Lung (tissue), 12 donors: ENCODE results near the gene CDKL5. TPM values are rescaled to one million over a fixed set of nuclear protein-coding genes. Genes with fewer than 3 reads are reported as not detected.

Source experiments
- ATAC-seq: fragments of 200-7000 bp; cut with Tn5 transposase; one replicate; pipeline ENCODE4 v1.9.1; 2020; ENCODE audit warnings: moderate number of reproducible peaks; ENCODE audit not compliant: insufficient read depth, low FRiP score
- DNase-seq, 3 donors: peaks; one replicate each; pipeline ENCODE4 v3.0.0-alpha.2; 2013 to 2017
- H3K27ac ChIP-seq, 2 donors: one replicate each; pipeline ENCODE4 v1.5.1; 2013; ENCODE audit warnings: mild to moderate bottlenecking in 2 of 2, moderate library complexity in 2 of 2, control low read depth in 1 of 2, inconsistent platforms in 1 of 2, low read depth in 1 of 2, low read length in 1 of 2
- H3K27me3 ChIP-seq, 3 donors: one replicate each; pipeline ENCODE4 v1.5.1; 2013; ENCODE audit warnings: low read length in 2 of 3; ENCODE audit not compliant: control insufficient read depth in 3 of 3, insufficient read depth in 3 of 3
- H3K36me3 ChIP-seq, 4 donors: one replicate each; pipeline ENCODE4 v1.5.1; 2013; ENCODE audit warnings: low read length in 4 of 4, mild to moderate bottlenecking in 1 of 4, moderate library complexity in 1 of 4; ENCODE audit not compliant: control insufficient read depth in 4 of 4, insufficient read depth in 4 of 4
- H3K4me1 ChIP-seq, 5 donors: one replicate each; pipeline ENCODE4 v1.5.1; 2013; ENCODE audit warnings: low read length in 5 of 5, mild to moderate bottlenecking in 2 of 5, moderate library complexity in 1 of 5; ENCODE audit not compliant: control insufficient read depth in 5 of 5, insufficient read depth in 5 of 5
- H3K4me3 ChIP-seq: one replicate; pipeline ENCODE4 v1.5.1; 2013; ENCODE audit warnings: mild to moderate bottlenecking, control low read depth, moderate library complexity
- H3K9ac ChIP-seq, 2 donors: one replicate each; pipeline ENCODE4 v1.5.1; 2013; ENCODE audit warnings: low read length in 2 of 2, control low read depth in 1 of 2; ENCODE audit not compliant: insufficient read depth in 1 of 2
- H3K9me3 ChIP-seq, 4 donors: one replicate each; pipeline ENCODE4 v1.5.1; 2013; ENCODE audit warnings: low read length in 3 of 4, mild to moderate bottlenecking in 1 of 4, moderate library complexity in 1 of 4; ENCODE audit not compliant: control insufficient read depth in 4 of 4, insufficient read depth in 3 of 4
- WGBS, 2 donors: extraction: QIAGEN DNeasy Blood & Tissue Kit; methylation state at CpG; one replicate each; pipeline ENCODE4 v1.1.7; 2013; 5-methylcytosine and 5-hydroxymethylcytosine counted together
- polyA plus RNA-seq, 2 donors: library from polyadenylated mRNA; stranded (reverse); fragments of 200-250 nt; gene quantifications; one replicate each; pipeline ENCODE4 v1.2.1, GENCODE V29; 2013
- total RNA-seq, 2 donors: library from RNA; depleted of rRNA in 1 of 2; stranded (reverse); fragments of >200 nt in 1 of 2; gene quantifications; one replicate each; pipeline ENCODE4 v1.2.1, GENCODE V29; 2014 to 2021
- TF ChIP-seq, protein P1 (sequence below): IDR thresholded peaks from 2 replicates; pipeline ENCODE4 v1.5.1; 2012; ENCODE audit warnings: mild to moderate bottlenecking; ENCODE audit errors: control extremely low read depth, extremely low read depth
- donor health status: control.
- donor health status: control.
- donor health status: Bipolar disorder and iron deficiency.
- donor health status: healthy.
- donor health status: DM: yes; HTN: yes; CAD: no.

CDKL5 gene
- total and polyA plus RNA-seq, 4 donors = 3.2 to 37.3 (median 16.3) TPM

DNA sequence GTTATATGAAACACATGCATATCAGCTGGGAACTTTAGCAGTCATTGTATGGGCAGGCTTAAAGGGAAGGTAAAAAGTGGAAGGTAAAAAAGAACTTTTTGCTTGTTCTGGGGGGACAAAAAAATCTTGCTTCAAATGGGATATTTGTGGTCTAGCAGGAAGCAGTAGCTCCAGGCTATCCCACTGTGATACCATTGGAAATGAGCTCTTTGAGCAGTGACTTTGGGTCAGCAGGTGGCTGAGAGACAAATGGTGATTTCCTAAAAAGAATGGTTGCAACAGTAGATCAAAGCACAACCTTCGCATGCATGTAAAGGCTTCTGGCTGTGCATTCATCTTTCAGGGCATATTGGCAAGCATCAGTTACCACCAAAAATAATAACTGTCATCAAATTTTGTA, 140.3 kb downstream of the CDKL5 start:
- 98 to 100% methylated on average over 1 of the region's 1 CpG for WGBS, 2 donors
- DNase-seq = no peak
- no peaks in the 10 kb centered on the region for H3K9me3 ChIP-seq
- TF ChIP-seq, protein P1, sequence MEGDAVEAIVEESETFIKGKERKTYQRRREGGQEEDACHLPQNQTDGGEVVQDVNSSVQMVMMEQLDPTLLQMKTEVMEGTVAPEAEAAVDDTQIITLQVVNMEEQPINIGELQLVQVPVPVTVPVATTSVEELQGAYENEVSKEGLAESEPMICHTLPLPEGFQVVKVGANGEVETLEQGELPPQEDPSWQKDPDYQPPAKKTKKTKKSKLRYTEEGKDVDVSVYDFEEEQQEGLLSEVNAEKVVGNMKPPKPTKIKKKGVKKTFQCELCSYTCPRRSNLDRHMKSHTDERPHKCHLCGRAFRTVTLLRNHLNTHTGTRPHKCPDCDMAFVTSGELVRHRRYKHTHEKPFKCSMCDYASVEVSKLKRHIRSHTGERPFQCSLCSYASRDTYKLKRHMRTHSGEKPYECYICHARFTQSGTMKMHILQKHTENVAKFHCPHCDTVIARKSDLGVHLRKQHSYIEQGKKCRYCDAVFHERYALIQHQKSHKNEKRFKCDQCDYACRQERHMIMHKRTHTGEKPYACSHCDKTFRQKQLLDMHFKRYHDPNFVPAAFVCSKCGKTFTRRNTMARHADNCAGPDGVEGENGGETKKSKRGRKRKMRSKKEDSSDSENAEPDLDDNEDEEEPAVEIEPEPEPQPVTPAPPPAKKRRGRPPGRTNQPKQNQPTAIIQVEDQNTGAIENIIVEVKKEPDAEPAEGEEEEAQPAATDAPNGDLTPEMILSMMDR = no peak
- H3K36me3 ChIP-seq = no peaks in the 10 kb centered on the region
- H3K4me3 ChIP-seq = no peak overlapping the region
- ATAC-seq = no peak
- H3K4me1 ChIP-seq = no peaks in the 10 kb centered on the region
- H3K27ac ChIP-seq = no peak overlapping the region
- peaks cover 0 to 10% (median 3%) of the 10 kb centered on the region in 3 donors for H3K27me3 ChIP-seq
- H3K9ac ChIP-seq = no peak overlapping the region

DNA sequence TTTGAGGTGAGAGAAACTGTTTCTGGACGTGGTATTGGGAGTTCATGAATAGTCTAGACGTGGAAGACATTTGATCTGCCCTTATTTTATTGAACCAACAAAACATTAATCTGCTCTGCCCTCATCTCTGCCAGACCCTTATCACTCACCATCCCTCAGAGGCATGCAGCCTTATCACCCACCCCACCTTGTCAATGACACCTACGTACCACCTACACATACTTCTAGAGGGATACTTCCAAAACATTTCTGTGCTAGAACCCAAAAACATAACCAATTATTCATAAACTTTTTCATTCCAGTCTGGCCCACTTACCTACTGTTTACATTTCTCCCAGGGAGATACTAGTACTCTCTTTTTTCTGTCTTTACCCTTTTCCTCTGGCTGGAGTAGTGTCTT, 141.3 kb downstream of the CDKL5 start:
- Histone ChIP-seq H3K9me3 (no peaks in the 10 kb centered on the region), H3K9ac (no peak overlapping the region), H3K27me3 (peaks cover 0 to 10% (median 3%) of the 10 kb centered on the region in 3 donors), H3K4me3 (no peak overlapping the region), H3K27ac (no peak overlapping the region), H3K36me3 (no peaks in the 10 kb centered on the region), H3K4me1 (no peaks in the 10 kb centered on the region)
- DNase-seq = no peak
- WGBS, 2 donors = 82 to 94% methylated on average over 3 of the region's 3 CpGs
- no peak for ATAC-seq
- TF ChIP-seq, protein P1 = no peak

DNA sequence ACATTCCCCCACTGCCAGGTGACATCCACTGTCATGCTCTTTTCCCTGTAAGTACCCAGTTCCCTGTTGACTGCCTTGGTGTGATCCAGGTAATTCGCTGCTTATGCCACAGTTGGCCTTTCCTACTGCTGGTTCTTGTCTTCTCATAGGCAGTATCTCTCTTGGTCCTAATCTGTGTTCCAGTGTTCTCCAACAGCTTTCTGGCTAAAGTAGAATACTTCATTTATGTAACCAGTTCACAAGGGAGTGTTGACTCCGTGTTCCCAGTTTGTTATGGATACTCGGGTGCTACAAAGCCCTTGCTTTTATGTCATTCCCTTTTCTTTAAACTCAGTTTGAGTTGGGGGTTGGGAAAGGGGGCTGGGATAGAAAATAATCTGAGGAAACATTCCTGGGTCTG, 148.1 kb downstream of the CDKL5 start:
- TF ChIP-seq, protein P1 = no peak
- Histone ChIP-seq H3K9ac (no peak overlapping the region), H3K4me3 (no peak overlapping the region), H3K4me1 (peaks cover 0 to 6% (median 0%) of the 10 kb centered on the region in 5 donors), H3K9me3 (no peaks in the 10 kb centered on the region), H3K27me3 (peaks cover 0 to 14% (median 4%) of the 10 kb centered on the region in 3 donors), H3K27ac (no peak overlapping the region), H3K36me3 (no peaks in the 10 kb centered on the region)
- WGBS, 2 donors = 80 to 89% methylated on average over 3 of the region's 3 CpGs
- no peak for ATAC-seq
- no peak for DNase-seq

DNA sequence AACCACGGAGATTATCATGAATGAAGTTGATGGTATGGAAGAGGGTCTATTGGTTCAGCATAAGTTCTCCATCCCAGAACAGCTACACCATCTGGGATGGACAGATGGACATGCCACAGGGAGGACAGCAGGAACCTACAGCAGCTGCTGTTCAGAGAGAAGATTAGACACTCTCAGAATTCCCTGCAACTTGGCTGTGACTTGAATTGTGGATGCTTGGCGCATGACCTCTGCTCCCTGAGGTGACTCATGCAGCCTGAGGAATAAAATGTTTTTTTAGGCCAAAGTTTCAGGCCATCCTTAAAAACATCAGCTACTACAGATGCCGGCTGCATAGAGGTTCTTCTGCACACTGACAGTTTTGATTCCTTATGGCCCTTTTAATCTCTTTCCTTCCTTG, 149.2 kb downstream of the CDKL5 start:
- WGBS, 2 donors = 82 to 88% methylated on average over 3 of the region's 3 CpGs
- H3K27me3 ChIP-seq = peaks cover 0 to 14% (median 4%) of the 10 kb centered on the region in 3 donors
- no peak overlapping the region for H3K27ac ChIP-seq
- H3K4me3 ChIP-seq = no peak overlapping the region
- no peaks in the 10 kb centered on the region for H3K36me3 ChIP-seq
- DNase-seq (peak in 2 of 3 donors; percentile 1 to 3), ATAC-seq (peak; percentile 34)
- peaks cover 0 to 6% (median 0%) of the 10 kb centered on the region in 5 donors for H3K4me1 ChIP-seq
- H3K9ac ChIP-seq = no peak overlapping the region
- H3K9me3 ChIP-seq = no peaks in the 10 kb centered on the region
- TF ChIP-seq, protein P1 = no peak
